Tibial nerve (tissue), 4 donors: ENCODE data around the gene PHTF2. TPM values are rescaled to one million over a fixed set of nuclear protein-coding genes. Genes with fewer than 3 reads are reported as not detected.

Experiments
- DNase-seq, 2 donors: peaks; one replicate each; pipeline ENCODE4 v3.0.0-alpha.2; 2019; ENCODE audit warnings: low spot score in 2 of 2
- H3K27ac ChIP-seq, 4 donors: fragments of 200-600 bp; sonication (generic) in 3 of 4; one replicate each; pipeline ENCODE4 v1.5.1; 2017 to 2019; ENCODE audit warnings: mild to moderate bottlenecking in 1 of 4
- H3K27me3 ChIP-seq, 2 donors: fragments of 200-600 bp; sonication (generic) in 1 of 2; one replicate each; pipeline versions ENCODE4 v1.5.1 to v1.6.0; 2017 to 2019
- H3K36me3 ChIP-seq, 3 donors: fragments of 200-600 bp; sonication (generic); one replicate each; pipeline ENCODE4 v1.5.1; 2018 to 2019
- H3K4me1 ChIP-seq, 4 donors: fragments of 200-600 bp; sonication (generic) in 3 of 4; one replicate each; pipeline ENCODE4 v1.5.1; 2017 to 2019
- H3K4me3 ChIP-seq, 4 donors: fragments of 200-600 bp; sonication (generic) in 3 of 4; one replicate each; pipeline ENCODE4 v1.5.1; 2017 to 2019; ENCODE audit warnings: mild to moderate bottlenecking in 1 of 4, moderate library complexity in 1 of 4
- H3K9me3 ChIP-seq, 4 donors: fragments of 200-600 bp; sonication (generic) in 3 of 4; one replicate each; pipeline ENCODE4 v1.5.1; 2017 to 2019
- CTCF ChIP-seq, 5 experiments: fragments of 200-600 bp in 3 of 5; fragments of 450-650 bp in 2 of 5; sonication (generic) in 3 of 5; IDR thresholded peaks; one replicate each; pipeline ENCODE4 v1.5.1; 2016 to 2019; ENCODE audit warnings: antibody characterized with exemption in 5 of 5, mild to moderate bottlenecking in 3 of 5, moderate library complexity in 2 of 5
- EP300 ChIP-seq, 2 donors: sonication (generic); formaldehyde crosslinking; IDR thresholded peaks; one replicate each; pipeline ENCODE4 v1.6.1; 2017; ENCODE audit warnings: antibody characterized with exemption in 2 of 2, mild to moderate bottlenecking in 1 of 2
- POLR2A ChIP-seq, 2 donors: fragments of 450-650 bp; IDR thresholded peaks; one replicate each; pipeline ENCODE4 v1.6.1; 2017; ENCODE audit warnings: antibody characterized with exemption in 2 of 2, mild to moderate bottlenecking in 2 of 2, moderate library complexity in 2 of 2
- WGBS, 2 donors: methylation state at CpG; one replicate each; pipeline ENCODE4 v1.1.5; 2018; 5-methylcytosine and 5-hydroxymethylcytosine counted together
- total RNA-seq, 4 donors: library from RNA; depleted of rRNA; stranded (reverse); fragments of >200 nt; gene quantifications; one replicate each; pipeline ENCODE4 v1.1.0, GENCODE V29; 2016

PHTF2 gene
- total RNA-seq, 4 donors from 2014 or later = 12.6 to 16.5 (median 14.7) TPM

GRCh38 chr7:77825131-77825530 lies 26.6 kb downstream of the PHTF2 start:
- no peak for DNase-seq
- Histone ChIP-seq H3K4me1 (no peaks in the 10 kb centered on the region), H3K27ac (no peak overlapping the region), H3K4me3 (no peak overlapping the region), H3K36me3 (peaks cover 0 to 16% (median 0%) of the 10 kb centered on the region in 3 donors), H3K9me3 (peaks cover 0 to 41% (median 14%) of the 10 kb centered on the region in 4 donors), H3K27me3 (no peaks in the 10 kb centered on the region)
- 88 to 96% methylated on average over 3 of the region's 3 CpGs for WGBS, 2 donors
- TF ChIP-seq POLR2A (IDR thresholded peaks at IDR 0.05) = no peak
- no peak for TF ChIP-seq CTCF (IDR thresholded peaks at IDR 0.05)
- no peak for TF ChIP-seq EP300 (IDR thresholded peaks at IDR 0.05)

- Histone ChIP-seq H3K9me3 (peaks cover 0 to 29% (median 5%) of the 10 kb centered on the region in 4 donors), H3K36me3 (peaks cover 0 to 4% (median 0%) of the 10 kb centered on the region in 3 donors), H3K4me1 (no peaks in the 10 kb centered on the region), H3K27ac (no peak overlapping the region), H3K27me3 (no peaks in the 10 kb centered on the region), H3K4me3 (no peak overlapping the region)
- DNase-seq = no peak
- 87 to 88% methylated on average over 2 of the region's 2 CpGs for WGBS, 2 donors
- TF ChIP-seq POLR2A (IDR thresholded peaks at IDR 0.05) = no peak
- no peak for TF ChIP-seq EP300 (IDR thresholded peaks at IDR 0.05)
- no peak for TF ChIP-seq CTCF (IDR thresholded peaks at IDR 0.05)
These were observed 27.7 kb downstream of the PHTF2 start for GRCh38 chr7:77826300-77826699.

GRCh38 chr7:77827999-77828398 lies 29.4 kb downstream of the PHTF2 start:
- Histone ChIP-seq H3K36me3 (peaks cover 0 to 3% (median 0%) of the 10 kb centered on the region in 3 donors), H3K27ac (no peak overlapping the region), H3K4me3 (no peak overlapping the region), H3K4me1 (no peaks in the 10 kb centered on the region), H3K9me3 (peaks cover 0 to 16% (median 3%) of the 10 kb centered on the region in 4 donors), H3K27me3 (no peaks in the 10 kb centered on the region)
- DNase-seq = no peak
- TF ChIP-seq POLR2A (IDR thresholded peaks at IDR 0.05) (no peak), CTCF (IDR thresholded peaks at IDR 0.05) (no peak), EP300 (IDR thresholded peaks at IDR 0.05) (no peak)
- 80 to 84% methylated on average over 2 of the region's 2 CpGs for WGBS, 2 donors

GRCh38 chr7:77830649-77831355 lies 32.2 kb downstream of the PHTF2 start:
- H3K27ac ChIP-seq = no peak overlapping the region
- no peak overlapping the region for H3K4me3 ChIP-seq
- H3K9me3 ChIP-seq = peaks cover 0 to 9% (median 1%) of the 10 kb centered on the region in 4 donors
- TF ChIP-seq CTCF (IDR thresholded peaks at IDR 0.05) (no peak), EP300 (IDR thresholded peaks at IDR 0.05) (no peak), POLR2A (IDR thresholded peaks at IDR 0.05) (no peak)
- H3K27me3 ChIP-seq = no peaks in the 10 kb centered on the region
- H3K4me1 ChIP-seq = no peaks in the 10 kb centered on the region
- WGBS, 2 donors = 86 to 89% methylated on average over 8 of the region's 8 CpGs
- DNase-seq = no peak
- H3K36me3 ChIP-seq = peaks cover 0 to 3% (median 0%) of the 10 kb centered on the region in 3 donors

GRCh38 chr7:77831481-77831880 lies 32.9 kb downstream of the PHTF2 start:
- no peaks in the 10 kb centered on the region for H3K27me3 ChIP-seq
- WGBS, 2 donors = 93 to 97% methylated on average over 7 of the region's 7 CpGs
- no peak overlapping the region for H3K4me3 ChIP-seq
- DNase-seq = no peak
- no peak for TF ChIP-seq POLR2A (IDR thresholded peaks at IDR 0.05)
- TF ChIP-seq EP300 (IDR thresholded peaks at IDR 0.05) = no peak
- no peak for TF ChIP-seq CTCF (IDR thresholded peaks at IDR 0.05)
- H3K4me1 ChIP-seq = no peaks in the 10 kb centered on the region
- H3K36me3 ChIP-seq = peaks cover 0 to 3% (median 0%) of the 10 kb centered on the region in 3 donors
- peaks cover 0 to 3% (median 1%) of the 10 kb centered on the region in 4 donors for H3K9me3 ChIP-seq
- H3K27ac ChIP-seq = no peak overlapping the region
